GM19452 (cell line): ENCODE results near the gene JADE2.
"Not testable (repeated sequence)": the region's sequence is repeated elsewhere in the genome, so short reads cannot be mapped to it uniquely, and the experiment has no call there.

Experiments used
- ATAC-seq: cut with Tn5 transposase; IDR thresholded peaks from one replicate; pipeline ENCODE4 v1.9.1; 2021; ENCODE audit not compliant: unreplicated experiment

The JADE2 gene

GRCh38 chr5:134507452-134507851 lies 18.0 kb upstream of the JADE2 start:
- no peak for ATAC-seq

- no peak for ATAC-seq
These were observed 16.8 kb upstream of the JADE2 start for GRCh38 chr5:134508521-134509195.

- no peak for ATAC-seq
These were observed 16.0 kb upstream of the JADE2 start for GRCh38 chr5:134509308-134510040.

GRCh38 chr5:134510970-134511795 lies 14.3 kb upstream of the JADE2 start:
- no peak for ATAC-seq

- ATAC-seq = no peak
These were observed 13.4 kb upstream of the JADE2 start for GRCh38 chr5:134511796-134512660.

- ATAC-seq = no peak
These were observed 12.8 kb upstream of the JADE2 start for GRCh38 chr5:134512661-134512999.

- no peak for ATAC-seq
These were observed 9.7 kb upstream of the JADE2 start for GRCh38 chr5:134515801-134516200.

- not testable (repeated sequence) for ATAC-seq
These were observed 8.5 kb upstream of the JADE2 start for GRCh38 chr5:134516984-134517383.

GRCh38 chr5:134517553-134517952 lies 7.9 kb upstream of the JADE2 start:
- no peak for ATAC-seq

- no peak for ATAC-seq
These were observed 5.5 kb upstream of the JADE2 start for GRCh38 chr5:134519989-134520388.

GRCh38 chr5:134521841-134522240 lies 3.6 kb upstream of the JADE2 start:
- ATAC-seq = no peak

GRCh38 chr5:134523543-134524271 lies 1.8 kb upstream of the JADE2 start:
- ATAC-seq = no peak

- ATAC-seq = no peak
These were observed 1.1 kb upstream of the JADE2 start for GRCh38 chr5:134524272-134524825.

GRCh38 chr5:134525683-134526482 lies 413 bp downstream of the JADE2 start:
- ATAC-seq = peak; percentile 11

- peak; percentile 23 for ATAC-seq
These were observed 1.1 kb downstream of the JADE2 start for GRCh38 chr5:134526483-134527155.

GRCh38 chr5:134527156-134527960 lies 1.9 kb downstream of the JADE2 start:
- ATAC-seq = peak; percentile 45

- no peak for ATAC-seq
These were observed 2.5 kb downstream of the JADE2 start for GRCh38 chr5:134527961-134528424.

- no peak for ATAC-seq
These were observed 3.1 kb downstream of the JADE2 start for GRCh38 chr5:134528556-134528955.
